Measurements from ENCODE around the gene NAV3. TPM values are rescaled to one million over a fixed set of nuclear protein-coding genes. Genes with fewer than 3 reads are reported as not detected.

Gene NAV3
- polyA plus RNA-seq, 1 donor from 2014 or later: 36.9 TPM

GRCh38 chr12:77943466-77943865 is 112.8 kb downstream of the NAV3 start:
- H3F3A ChIP-seq (ENCODE audit: insufficient read depth, low read length, poor library complexity, severe bottlenecking): no peaks in the 10 kb centered on the region
- TF ChIP-seq SMC3 (conservative IDR thresholded peaks at IDR 0.05; ENCODE audit: poor library complexity): no peak
- no peak overlapping the region for H3K4me2 ChIP-seq (ENCODE audit: low read length)
- H3K9me3 ChIP-seq (ENCODE audit: low read length): no peaks in the 10 kb centered on the region
- no peaks in the 10 kb centered on the region for H3K27me3 ChIP-seq (ENCODE audit: insufficient read depth, low read depth, low read length)
- H3K9ac ChIP-seq (ENCODE audit: low read length): no peak overlapping the region
- H4K20me1 ChIP-seq (ENCODE audit: insufficient read depth): no peaks in the 10 kb centered on the region
- H3K27ac ChIP-seq (ENCODE audit: low read length): no peak overlapping the region
- no peaks in the 10 kb centered on the region for H3K79me2 ChIP-seq (replicated peaks; ENCODE audit: insufficient read depth, low read length)
- no peak overlapping the region for H2AFZ ChIP-seq (ENCODE audit: low read depth, low read length)
- no peak overlapping the region for H3K4me3 ChIP-seq (ENCODE audit: low read length)
- H3K9me2 ChIP-seq (ENCODE audit: insufficient read depth, low read length): no peaks in the 10 kb centered on the region
- no peaks in the 10 kb centered on the region for H3K36me3 ChIP-seq (ENCODE audit: insufficient read depth, low read length)

GRCh38 chr12:77946541-77947061 is 115.9 kb downstream of the NAV3 start:
- no peak overlapping the region for H3K9ac ChIP-seq (ENCODE audit: low read length)

GRCh38 chr12:77947330-77947729 is 116.6 kb downstream of the NAV3 start:
- no peak overlapping the region for H3K27ac ChIP-seq (ENCODE audit: low read length)
- no peak overlapping the region for H3K4me3 ChIP-seq (ENCODE audit: low read length)
- H3K9me2 ChIP-seq (ENCODE audit: insufficient read depth, low read length): no peaks in the 10 kb centered on the region
- no peak overlapping the region for H2AFZ ChIP-seq (ENCODE audit: low read depth, low read length)
- H4K20me1 ChIP-seq (ENCODE audit: insufficient read depth): no peaks in the 10 kb centered on the region
- H3K27me3 ChIP-seq (ENCODE audit: insufficient read depth, low read depth, low read length): no peaks in the 10 kb centered on the region
- H3K36me3 ChIP-seq (ENCODE audit: insufficient read depth, low read length): no peaks in the 10 kb centered on the region
- H3K9me3 ChIP-seq (ENCODE audit: low read length): no peaks in the 10 kb centered on the region
- H3K9ac ChIP-seq (ENCODE audit: low read length): no peak overlapping the region
- H3F3A ChIP-seq (ENCODE audit: insufficient read depth, low read length, poor library complexity, severe bottlenecking): no peaks in the 10 kb centered on the region
- no peak overlapping the region for H3K4me2 ChIP-seq (ENCODE audit: low read length)
- no peak for TF ChIP-seq EP300 (conservative IDR thresholded peaks at IDR 0.05; ENCODE audit: poor library complexity, severe bottlenecking)
- no peak for TF ChIP-seq SMC3 (conservative IDR thresholded peaks at IDR 0.05; ENCODE audit: poor library complexity)
- no peak for TF ChIP-seq MXI1 (conservative IDR thresholded peaks at IDR 0.05; ENCODE audit: poor library complexity, severe bottlenecking)
- no peak for TF ChIP-seq EZH2 (IDR thresholded peaks at IDR 0.05; ENCODE audit: borderline replicate concordance, insufficient read depth, low read length, poor library complexity, severe bottlenecking)
- no peak for TF ChIP-seq TAF1 (IDR thresholded peaks at IDR 0.05; ENCODE audit: low read depth)
- TF ChIP-seq REST (IDR thresholded peaks at IDR 0.05; ENCODE audit: borderline replicate concordance): no peak
- TF ChIP-seq RAD21 (conservative IDR thresholded peaks at IDR 0.05): no peak
- no peak for TF ChIP-seq POLR2AphosphoS5 (IDR thresholded peaks at IDR 0.05)
- no peaks in the 10 kb centered on the region for H3K79me2 ChIP-seq (replicated peaks; ENCODE audit: insufficient read depth, low read length)

More at GRCh38 chr12:77946541-77947061, 115.9 kb downstream of the NAV3 start:
- H3K36me3 ChIP-seq (ENCODE audit: insufficient read depth, low read length): no peaks in the 10 kb centered on the region
- no peak overlapping the region for H3K4me3 ChIP-seq (ENCODE audit: low read length)
- H3K27me3 ChIP-seq (ENCODE audit: insufficient read depth, low read depth, low read length): no peaks in the 10 kb centered on the region
- no peak overlapping the region for H3K4me2 ChIP-seq (ENCODE audit: low read length)
- H2AFZ ChIP-seq (ENCODE audit: low read depth, low read length): no peak overlapping the region
- no peaks in the 10 kb centered on the region for H4K20me1 ChIP-seq (ENCODE audit: insufficient read depth)
- H3K9me3 ChIP-seq (ENCODE audit: low read length): no peaks in the 10 kb centered on the region
- no peaks in the 10 kb centered on the region for H3F3A ChIP-seq (ENCODE audit: insufficient read depth, low read length, poor library complexity, severe bottlenecking)
- TF ChIP-seq RAD21 (conservative IDR thresholded peaks at IDR 0.05) (no peak), SMC3 (conservative IDR thresholded peaks at IDR 0.05; ENCODE audit: poor library complexity) (no peak)
- H3K9me2 ChIP-seq (ENCODE audit: insufficient read depth, low read length): no peaks in the 10 kb centered on the region
- no peaks in the 10 kb centered on the region for H3K79me2 ChIP-seq (replicated peaks; ENCODE audit: insufficient read depth, low read length)
- no peak overlapping the region for H3K27ac ChIP-seq (ENCODE audit: low read length)

All from neural cell (in vitro differentiated cells).